GM19468 (cell line): Measurements from ENCODE around the gene SSR2.
"Not testable (repeated sequence)": the region's sequence is repeated elsewhere in the genome, so short reads cannot be mapped to it uniquely, and the experiment has no call there.

Source experiments
- ATAC-seq: cut with Tn5 transposase; IDR thresholded peaks from one replicate; pipeline ENCODE4 v1.9.1; 2021; ENCODE audit warnings: mild to moderate bottlenecking, moderate library complexity, moderate number of reproducible peaks; ENCODE audit not compliant: unreplicated experiment; ENCODE audit errors: extremely low read depth

Gene SSR2

DNA sequence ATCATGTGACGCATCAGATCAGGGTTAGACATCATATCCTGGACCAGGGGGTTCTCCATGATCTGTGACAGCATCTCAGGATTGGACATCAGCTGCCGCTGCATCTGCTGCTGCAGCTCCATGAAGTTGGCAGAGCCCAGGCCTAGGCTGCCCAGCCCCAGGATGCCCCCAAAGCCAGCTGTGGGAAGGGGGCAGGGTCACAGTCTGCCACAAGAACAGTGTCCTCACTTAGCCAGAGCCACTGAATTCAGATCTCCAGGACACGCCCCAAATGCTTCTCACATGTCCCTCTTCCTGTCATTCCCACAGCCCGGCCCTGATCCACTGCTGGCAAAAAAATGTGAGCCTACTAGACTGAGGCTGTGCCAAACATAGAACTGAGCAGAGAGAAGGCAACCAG, 29.6 kb upstream of the SSR2 start:
- ATAC-seq, result no peak

DNA sequence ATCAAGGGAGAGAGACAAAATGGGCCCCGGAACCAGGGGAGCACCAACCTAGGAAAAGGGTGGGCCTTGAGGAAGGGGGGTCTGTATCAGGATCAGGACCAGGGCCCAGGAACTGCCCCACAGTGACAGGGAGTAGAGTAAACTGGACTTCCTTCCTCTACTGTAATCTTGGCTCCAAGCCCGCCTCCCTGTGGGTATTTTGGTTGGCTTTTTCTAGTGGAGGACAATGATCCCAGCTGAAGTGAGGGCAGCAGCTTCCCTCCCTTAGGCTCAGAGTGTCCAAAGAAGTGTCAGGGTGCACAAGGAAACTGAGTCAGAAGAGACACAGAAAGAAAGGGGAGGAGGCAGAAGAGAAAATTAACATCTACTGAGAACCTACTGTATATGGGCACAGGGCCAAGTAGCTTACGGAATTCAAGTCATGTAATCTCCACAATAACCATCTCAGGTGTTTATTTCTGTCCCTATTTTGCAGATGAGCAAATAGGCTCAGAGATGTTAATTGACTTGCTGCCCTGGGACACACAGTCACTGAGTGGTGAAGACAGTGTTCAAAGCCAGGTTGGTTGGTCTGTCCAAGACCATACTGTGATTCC, 28.0 kb upstream of the SSR2 start:
- ATAC-seq, result no peak

DNA sequence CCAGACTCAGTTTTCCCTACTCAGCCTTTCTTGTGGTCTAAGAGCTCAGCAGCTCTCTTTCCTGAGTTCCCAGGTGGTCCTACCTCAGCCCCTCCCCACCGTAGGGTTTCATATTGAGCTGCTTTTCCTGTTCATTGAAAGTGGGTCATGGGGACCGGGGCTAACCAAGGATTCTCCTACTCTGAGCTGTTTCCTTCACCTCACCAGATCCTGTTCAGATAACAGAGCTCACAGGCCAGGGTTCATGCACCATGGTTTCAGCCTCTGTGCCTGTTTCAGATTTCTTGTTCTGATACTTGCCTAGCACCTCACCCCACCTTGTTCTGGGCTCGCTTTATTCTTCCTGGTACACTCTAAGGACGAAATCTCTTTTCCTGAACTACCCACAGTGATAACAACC, 24.3 kb upstream of the SSR2 start:
- ATAC-seq, result no peak

DNA sequence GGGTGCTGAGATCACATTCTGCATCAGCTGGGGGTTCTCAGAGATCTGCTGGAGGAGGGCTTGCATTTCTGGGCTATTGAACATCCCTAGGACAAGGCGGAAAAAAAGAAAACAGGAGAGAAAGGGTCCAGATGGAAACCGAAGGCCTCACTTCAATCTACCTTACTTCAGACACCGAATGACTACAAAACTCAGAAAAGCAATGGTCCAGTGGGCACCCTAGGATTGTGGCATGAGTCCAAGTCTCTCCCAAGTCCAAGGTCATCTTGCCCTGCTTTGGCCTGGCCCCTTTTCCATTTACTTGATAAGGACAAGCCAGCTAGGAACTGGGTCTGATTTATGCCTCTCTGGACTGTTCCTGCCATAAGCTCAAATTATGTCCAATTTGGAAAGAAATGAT, 22.1 kb upstream of the SSR2 start:
- ATAC-seq, result no peak

DNA sequence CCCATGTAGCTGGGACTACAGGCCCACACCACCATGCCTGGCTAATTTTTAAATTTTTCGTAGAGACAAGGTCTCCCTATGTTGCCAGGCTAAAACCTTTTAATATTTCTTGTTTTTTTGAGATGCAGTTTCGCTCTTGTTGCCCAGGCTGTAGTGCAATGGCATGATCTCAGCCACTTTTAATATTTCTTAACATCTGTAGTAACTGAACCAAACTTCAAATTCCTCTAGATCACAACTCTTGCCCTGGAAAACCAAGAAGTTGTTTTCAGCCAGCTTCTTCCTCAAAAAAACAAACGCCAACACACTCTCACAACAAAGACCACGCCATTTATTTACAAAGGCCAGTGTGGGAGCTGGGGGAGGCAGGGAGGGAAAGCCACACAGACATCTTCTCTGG, 14.2 kb upstream of the SSR2 start:
- ATAC-seq, result not testable (repeated sequence)

DNA sequence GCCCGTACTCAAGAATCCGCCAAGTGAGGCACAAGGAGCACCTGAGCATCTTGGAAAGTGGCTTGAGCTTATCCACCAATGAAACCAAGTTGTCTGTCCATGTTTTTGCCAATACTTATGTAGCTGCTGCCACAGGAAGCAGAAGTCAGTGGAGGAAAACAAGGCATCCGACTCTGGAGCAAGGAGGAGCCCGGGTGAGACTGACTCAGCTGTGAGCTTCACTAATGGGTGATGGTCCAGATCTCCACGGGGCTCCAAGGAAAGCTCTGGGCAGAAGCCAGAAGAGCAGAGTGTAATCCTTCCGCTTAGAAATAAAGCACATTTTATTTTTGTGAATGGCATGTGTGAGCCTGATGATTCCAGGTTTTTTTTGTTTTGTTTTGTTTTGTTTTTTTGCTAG, 12.3 kb upstream of the SSR2 start:
- no peak for ATAC-seq

DNA sequence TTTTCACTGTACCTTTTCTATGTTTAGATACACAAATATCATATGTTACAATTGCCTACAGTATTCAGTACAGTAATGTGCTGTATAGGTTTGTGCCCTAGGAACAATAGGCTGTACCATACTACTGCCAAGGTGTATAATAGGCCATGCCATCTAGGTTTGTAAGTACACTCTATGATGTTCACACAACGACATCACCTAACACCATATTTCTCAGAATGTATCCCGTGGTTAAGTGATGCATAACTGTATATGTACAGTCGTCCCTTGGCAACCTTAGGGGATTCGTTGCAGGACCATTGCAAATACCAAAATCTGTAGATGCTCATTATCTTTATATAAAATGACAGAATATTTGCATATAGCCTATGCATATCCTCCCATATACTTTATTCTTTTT, 5.8 kb upstream of the SSR2 start:
- no peak for ATAC-seq

- ATAC-seq, result no peak
Measured at GRCh38 chr1:156025876-156026275, 5.1 kb upstream of the SSR2 start.

DNA sequence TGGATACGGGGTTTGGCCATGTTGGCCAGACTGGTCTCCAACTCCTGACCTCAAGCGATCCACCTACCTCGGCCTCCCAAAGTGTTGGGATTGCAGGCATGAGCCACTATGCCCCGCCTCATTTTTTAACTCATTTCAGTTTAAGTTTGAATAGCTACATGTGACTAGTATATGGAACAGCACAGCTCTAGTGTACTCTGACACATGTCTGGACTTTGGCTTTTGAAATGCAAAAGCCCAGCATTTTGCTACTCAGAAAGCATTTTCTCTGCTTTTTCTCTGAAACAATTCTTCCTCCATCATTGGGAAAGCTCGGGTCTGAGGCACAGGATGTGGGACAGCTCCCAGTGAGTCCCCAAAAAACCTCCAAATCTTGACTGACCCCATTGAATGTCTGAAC, 4.0 kb upstream of the SSR2 start:
- ATAC-seq, result no peak

GRCh38 chr1:156021954-156022353, 1.2 kb upstream of the SSR2 start:
- no peak for ATAC-seq

GRCh38 chr1:156021093-156021428, 310 bp upstream of the SSR2 start:
- no peak for ATAC-seq

- ATAC-seq, result no peak
Measured at GRCh38 chr1:156019946-156020292, 832 bp downstream of the SSR2 start.

GRCh38 chr1:156014829-156015228, 5.9 kb downstream of the SSR2 start:
- no peak for ATAC-seq

DNA sequence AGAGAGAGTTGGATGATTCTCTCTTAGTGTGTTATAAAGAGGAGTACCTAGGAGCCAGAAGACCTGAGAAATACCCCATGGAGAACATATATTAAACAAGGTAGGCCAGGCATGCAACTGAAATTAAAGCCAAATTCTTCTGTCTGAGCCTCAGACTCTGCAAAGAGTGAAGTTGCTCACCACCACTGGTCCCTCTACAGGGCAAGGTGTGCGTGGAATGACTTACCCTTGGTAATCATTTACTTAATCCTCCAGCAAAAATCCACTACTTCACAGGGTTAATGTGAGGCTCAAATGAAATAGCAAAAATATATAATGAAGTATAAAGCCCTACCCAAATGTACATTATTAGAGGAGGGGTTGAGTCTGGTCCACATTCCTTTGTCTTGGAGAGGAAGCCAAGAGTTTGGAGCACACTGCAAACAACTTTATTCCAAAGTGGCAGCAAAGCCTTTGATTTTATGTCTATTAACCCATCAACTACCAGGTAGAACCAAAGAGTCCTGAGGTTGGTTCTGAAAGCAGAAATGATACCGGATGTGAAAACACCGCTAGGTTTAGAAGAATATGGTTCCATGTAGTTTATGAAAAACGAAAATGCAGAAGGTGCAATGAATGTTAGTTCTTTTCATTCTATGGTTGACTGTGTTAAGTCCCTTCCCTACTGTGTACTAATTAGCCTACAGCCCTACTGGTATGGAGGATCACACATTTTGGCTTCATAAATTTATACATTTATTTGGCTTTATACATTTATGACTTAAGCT, 8.5 kb downstream of the SSR2 start:
- peak; percentile 26 for ATAC-seq

- no peak for ATAC-seq
Measured at GRCh38 chr1:156009404-156009803, 11.3 kb downstream of the SSR2 start.

GRCh38 chr1:156006666-156007376, 13.9 kb downstream of the SSR2 start:
- no peak for ATAC-seq

DNA sequence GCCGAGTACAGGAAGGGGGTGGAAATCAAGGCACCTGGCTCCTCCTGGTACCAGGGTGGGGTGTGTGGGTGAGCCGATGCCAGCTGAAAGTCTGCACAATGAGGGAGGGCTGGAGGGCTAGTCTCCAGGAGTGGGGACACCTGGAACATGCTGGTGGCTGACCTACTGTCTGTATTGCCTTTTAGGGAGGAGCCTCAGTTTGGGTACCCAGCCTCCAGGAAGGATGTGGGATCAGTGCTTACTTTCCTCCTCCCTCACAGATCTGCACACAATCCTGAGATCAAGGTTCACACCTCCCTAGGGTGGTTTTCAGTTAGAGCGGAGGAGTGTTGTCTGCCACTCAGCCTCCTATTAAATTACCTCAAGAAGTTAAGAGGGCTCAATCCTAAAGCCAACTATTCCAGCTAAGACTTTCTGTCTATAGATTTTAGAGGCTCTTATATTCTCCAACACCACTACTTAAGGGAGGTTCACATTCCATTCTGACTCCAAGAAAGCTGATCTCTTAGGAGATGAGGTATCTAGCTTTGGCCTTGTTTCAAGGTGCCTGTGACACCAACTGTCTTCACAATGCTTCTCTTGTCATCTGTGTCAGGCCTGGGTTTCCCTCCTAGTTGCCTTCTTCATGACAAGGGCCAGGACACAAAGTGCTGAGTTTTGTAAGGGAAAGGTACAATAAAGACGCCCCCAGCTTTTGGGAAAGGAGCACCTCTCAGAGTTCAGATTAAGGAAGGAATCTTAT, 15.7 kb downstream of the SSR2 start:
- ATAC-seq, result no peak

GRCh38 chr1:156003923-156004188, 16.9 kb downstream of the SSR2 start:
- no peak for ATAC-seq

DNA sequence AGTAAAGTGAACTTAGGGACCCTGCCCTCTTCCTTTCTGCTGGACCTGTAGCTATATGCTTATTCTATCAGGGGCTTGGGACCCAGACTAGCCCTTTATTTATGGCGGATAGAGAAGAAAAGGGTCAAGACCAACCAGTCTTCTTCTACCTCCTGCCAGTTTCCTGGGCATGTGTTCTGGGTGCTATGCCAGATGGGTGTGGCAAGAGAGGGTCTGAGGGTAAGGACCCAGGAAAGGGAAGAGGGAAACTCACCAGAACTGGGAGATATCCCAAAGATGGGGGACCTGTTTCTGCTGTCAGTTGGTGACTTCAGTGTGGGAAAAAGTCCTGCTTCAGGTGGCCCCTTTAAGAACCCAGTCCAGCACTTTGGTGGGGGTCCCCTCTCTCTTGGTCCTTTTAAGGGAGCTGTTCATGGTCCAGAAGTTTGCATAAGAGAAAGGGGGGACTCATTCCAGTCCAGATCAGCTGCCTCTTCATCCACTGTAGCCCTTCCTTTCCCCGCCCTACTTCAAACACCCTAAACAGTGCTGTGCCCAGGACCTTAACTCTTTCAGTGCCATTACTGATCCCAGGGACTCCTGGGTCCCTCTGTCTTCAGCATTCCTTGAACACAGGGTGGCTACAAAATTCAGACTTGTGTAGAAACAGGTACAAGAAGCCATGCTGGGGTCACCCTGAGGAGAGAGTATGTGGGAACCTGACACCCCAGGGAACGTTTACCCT, 18.4 kb downstream of the SSR2 start:
- ATAC-seq, result no peak

DNA sequence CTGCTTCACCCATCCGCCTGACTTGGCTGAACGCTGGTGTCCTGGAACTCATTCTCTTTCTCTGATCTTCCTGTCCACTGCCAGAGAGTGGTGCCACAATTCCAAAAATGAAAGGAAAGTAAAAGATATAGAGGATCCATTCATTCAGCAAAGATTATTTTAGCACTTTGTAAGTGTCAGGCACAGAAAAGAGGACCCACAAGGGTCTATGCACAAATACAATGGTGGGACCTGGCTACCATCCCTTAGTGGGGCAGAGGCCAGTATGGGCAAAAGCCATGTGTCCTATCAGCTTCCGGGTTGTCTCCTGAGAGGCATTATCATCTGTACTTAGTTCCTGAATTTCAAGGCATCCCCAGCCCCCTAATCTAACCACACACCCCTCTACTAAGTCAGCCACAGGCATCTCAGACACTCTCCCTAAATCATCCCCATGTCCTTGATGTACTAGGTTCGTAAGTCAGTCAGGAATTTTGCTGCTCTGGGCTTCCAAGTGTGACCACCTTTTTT, 19.0 kb downstream of the SSR2 start:
- no peak for ATAC-seq
